ENCODE measurements around the gene CYP2D6. TPM values are rescaled to one million over a fixed set of nuclear protein-coding genes. Genes with fewer than 3 reads are reported as not detected.
A peak's percentile ranks its signal among the peaks of the same experiment; 100 is the strongest.

The CYP2D6 gene
- total RNA-seq, 1 experiment from 2014 or later = 0.55 TPM

DNA sequence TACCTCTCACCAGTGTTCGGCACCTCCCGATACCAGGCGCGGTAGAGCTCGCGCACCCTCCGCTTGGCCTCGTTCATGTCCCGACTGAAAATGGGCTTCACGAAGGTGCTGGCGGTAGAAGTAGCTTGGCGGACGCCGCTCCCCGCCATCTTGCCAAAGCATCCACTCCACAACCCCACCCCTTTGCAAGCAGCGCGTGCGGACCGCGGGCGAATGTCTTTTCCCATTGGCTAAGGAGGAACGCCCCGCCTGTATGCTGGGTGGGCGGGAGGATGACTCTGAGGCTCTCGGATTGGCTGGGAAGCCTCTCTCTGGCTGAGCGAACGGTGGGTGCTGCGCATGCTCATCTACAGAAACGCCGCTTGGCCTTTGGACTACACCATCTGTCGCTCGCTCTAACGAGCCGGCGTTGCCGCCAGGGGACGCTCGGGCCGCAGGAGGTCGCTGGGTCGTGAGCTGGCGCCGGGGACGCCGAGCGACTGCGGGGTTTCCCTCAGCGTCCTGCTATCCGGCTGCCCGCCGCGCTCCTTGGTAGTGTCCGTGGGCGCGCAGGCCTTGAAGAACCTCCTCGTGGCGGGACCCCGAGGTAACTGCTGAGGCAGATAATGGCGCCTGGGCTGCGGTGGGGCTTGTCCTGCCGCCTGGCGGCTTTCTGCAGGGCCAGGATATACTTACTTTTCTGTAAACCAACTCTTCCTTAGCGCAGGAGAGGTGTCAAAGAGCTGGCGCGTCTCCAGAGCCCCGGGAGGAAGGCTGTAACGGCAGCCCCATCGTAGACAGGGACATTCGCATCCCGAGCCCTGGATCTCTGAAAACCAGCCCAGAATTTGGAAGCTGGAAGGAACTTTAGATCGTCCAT lies 39.8 kb downstream of the CYP2D6 start, which contains the start of gene NDUFA6:
Gene NDUFA6 (minus strand): TSS at position 177 of the 859 bp plus-strand sequence. CDS start 28 bp downstream, at position 149.
- TSS peak; percentile 49 for BruUV-seq (replicated peaks)

DNA sequence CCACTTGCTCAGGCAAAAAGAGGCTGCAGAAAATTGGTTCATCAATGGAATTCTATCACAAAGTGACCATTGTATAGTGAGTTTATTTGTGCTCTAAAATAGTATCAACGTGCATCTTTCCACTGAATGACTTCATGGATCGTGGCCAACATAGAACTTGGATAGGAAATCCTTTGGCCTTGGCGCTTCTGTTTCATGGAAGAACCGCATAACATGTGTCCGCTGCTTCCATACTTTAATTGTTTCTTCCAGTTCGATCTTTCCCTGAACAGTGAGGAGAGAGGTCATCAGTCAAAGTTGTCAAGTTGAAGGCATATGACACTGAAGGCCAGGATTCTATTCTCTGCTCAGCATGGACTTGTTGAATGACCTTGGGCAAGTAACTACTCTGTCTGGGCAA lies 44.6 kb downstream of the CYP2D6 start:
- H3K79me2 ChIP-seq (ENCODE audit: low read length) = peaks cover 39% of the 10 kb centered on the region
- intact Hi-C loops (cut with micrococcal nuclease) = no loop called here
- POLR2A ChIA-PET (ENCODE audit: unreplicated experiment) = no interaction called here
- peaks cover 19% of the 10 kb centered on the region for H3K36me3 ChIP-seq (ENCODE audit: low read depth, low read length)
- H3K4me1 ChIP-seq (ENCODE audit: insufficient read depth, low read length) = peaks cover 9% of the 10 kb centered on the region; the same call in 1 of the 2 replicates
- no peak overlapping the region for H3K9ac ChIP-seq (ENCODE audit: low read length)
- CTCF ChIA-PET = no interaction called here
- H3K4me3 ChIP-seq (ENCODE audit: low read length) = no peak overlapping the region
- no peak overlapping the region for H2AFZ ChIP-seq (ENCODE audit: low read length)
- no peaks in the 10 kb centered on the region for H3K9me2 ChIP-seq (replicated peaks; ENCODE audit: low read length)
- H4K20me1 ChIP-seq (ENCODE audit: low read length) = peaks cover 7% of the 10 kb centered on the region; the same call in 1 of the 2 replicates
- no TSS peak for BruUV-seq (replicated peaks)
- no peaks in the 10 kb centered on the region for H3K9me3 ChIP-seq (ENCODE audit: low read length)
- DNase-seq (no peak), ATAC-seq (no peak)
- H3K4me2 ChIP-seq (ENCODE audit: low read length) = no peak overlapping the region
- TF ChIP-seq EZH2 (IDR thresholded peaks at IDR 0.05; ENCODE audit: low read length, unreplicated experiment) = no peak
- TF ChIP-seq, protein P1, sequence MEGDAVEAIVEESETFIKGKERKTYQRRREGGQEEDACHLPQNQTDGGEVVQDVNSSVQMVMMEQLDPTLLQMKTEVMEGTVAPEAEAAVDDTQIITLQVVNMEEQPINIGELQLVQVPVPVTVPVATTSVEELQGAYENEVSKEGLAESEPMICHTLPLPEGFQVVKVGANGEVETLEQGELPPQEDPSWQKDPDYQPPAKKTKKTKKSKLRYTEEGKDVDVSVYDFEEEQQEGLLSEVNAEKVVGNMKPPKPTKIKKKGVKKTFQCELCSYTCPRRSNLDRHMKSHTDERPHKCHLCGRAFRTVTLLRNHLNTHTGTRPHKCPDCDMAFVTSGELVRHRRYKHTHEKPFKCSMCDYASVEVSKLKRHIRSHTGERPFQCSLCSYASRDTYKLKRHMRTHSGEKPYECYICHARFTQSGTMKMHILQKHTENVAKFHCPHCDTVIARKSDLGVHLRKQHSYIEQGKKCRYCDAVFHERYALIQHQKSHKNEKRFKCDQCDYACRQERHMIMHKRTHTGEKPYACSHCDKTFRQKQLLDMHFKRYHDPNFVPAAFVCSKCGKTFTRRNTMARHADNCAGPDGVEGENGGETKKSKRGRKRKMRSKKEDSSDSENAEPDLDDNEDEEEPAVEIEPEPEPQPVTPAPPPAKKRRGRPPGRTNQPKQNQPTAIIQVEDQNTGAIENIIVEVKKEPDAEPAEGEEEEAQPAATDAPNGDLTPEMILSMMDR (conservative IDR thresholded peaks at IDR 0.05; ENCODE audit: low read depth, low read length) = no peak
- no peaks in the 10 kb centered on the region for H3K27me3 ChIP-seq (ENCODE audit: low read length)
- no peak overlapping the region for H3K27ac ChIP-seq (ENCODE audit: low read length)
- H3F3A ChIP-seq (ENCODE audit: low read length, unreplicated experiment) = no peaks in the 10 kb centered on the region

More for the DNA sequence above, 39.8 kb downstream of the CYP2D6 start, which contains the start of gene NDUFA6:
- H3F3A ChIP-seq (ENCODE audit: low read length, unreplicated experiment) = no peaks in the 10 kb centered on the region
- H3K27ac ChIP-seq (ENCODE audit: low read length) = peak within 1 kb of the TSS; percentile 86
- H2AFZ ChIP-seq (ENCODE audit: low read length) = peak within 1 kb of the TSS; percentile 91
- intact Hi-C loops (cut with micrococcal nuclease) = loop anchor here (1.0 to 2.0 kb wide), 3 partner anchors 11 to 354 kb away; no protein-coding TSS in a partner anchor
- H4K20me1 ChIP-seq (ENCODE audit: low read length) = peaks cover 7% of the 10 kb centered on the region; the same call in 1 of the 2 replicates
- TF ChIP-seq EZH2 (IDR thresholded peaks at IDR 0.05; ENCODE audit: low read length, unreplicated experiment) = no peak
- TF ChIP-seq, protein P1 (conservative IDR thresholded peaks at IDR 0.05; ENCODE audit: low read depth, low read length) = peak; percentile 79
- peak; percentile 98 for DNase-seq
- peak; percentile 94 for ATAC-seq
- no peaks in the 10 kb centered on the region for H3K9me3 ChIP-seq (ENCODE audit: low read length)
- peak within 1 kb of the TSS; percentile 80 for H3K4me3 ChIP-seq (ENCODE audit: low read length)
- H3K4me1 ChIP-seq (ENCODE audit: insufficient read depth, low read length) = peaks cover 9% of the 10 kb centered on the region; the same call in 1 of the 2 replicates
- no peaks in the 10 kb centered on the region for H3K27me3 ChIP-seq (ENCODE audit: low read length)
- ChIA-PET POLR2A (ENCODE audit: unreplicated experiment) (interaction anchor here (0.6 kb wide), 1 partner anchor 501 kb away, joined by 3 read pairs; no protein-coding TSS in a partner anchor), CTCF (interaction anchor here (0.9 kb wide), 1 partner anchor 22 kb away, joined by 7 read pairs; no protein-coding TSS in a partner anchor)
- H3K9me2 ChIP-seq (replicated peaks; ENCODE audit: low read length) = no peaks in the 10 kb centered on the region
- peaks cover 33% of the 10 kb centered on the region for H3K79me2 ChIP-seq (ENCODE audit: low read length)
- peak within 1 kb of the TSS; percentile 97 for H3K4me2 ChIP-seq (ENCODE audit: low read length)
- peak within 1 kb of the TSS; percentile 97 for H3K9ac ChIP-seq (ENCODE audit: low read length)
- peaks cover 10% of the 10 kb centered on the region; the same call in 1 of the 2 replicates for H3K36me3 ChIP-seq (ENCODE audit: low read depth, low read length)

DNA sequence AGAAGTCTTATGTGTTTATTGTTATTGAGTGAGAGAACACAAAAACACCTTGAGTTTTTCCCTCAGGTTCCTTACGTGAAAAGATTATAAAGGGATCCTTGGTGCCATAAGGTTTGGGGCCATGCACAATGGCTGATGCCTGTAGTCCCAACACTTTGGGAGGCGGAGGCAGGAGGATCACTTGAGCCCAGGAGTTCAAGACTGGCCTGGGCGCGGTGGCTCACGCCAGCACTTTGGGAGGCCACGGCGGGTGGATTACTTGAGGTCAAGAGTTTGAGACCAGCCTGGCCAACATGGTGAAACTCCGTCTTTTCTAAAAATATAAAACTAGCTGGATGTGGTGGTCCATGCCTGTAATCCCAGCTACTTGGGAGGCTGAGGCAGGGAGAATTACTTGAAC lies 45.7 kb downstream of the CYP2D6 start:
- H3K4me2 ChIP-seq (ENCODE audit: low read length) = no peak overlapping the region
- H3K27ac ChIP-seq (ENCODE audit: low read length) = no peak overlapping the region
- peaks cover 19% of the 10 kb centered on the region for H3K36me3 ChIP-seq (ENCODE audit: low read depth, low read length)
- H3K9me3 ChIP-seq (ENCODE audit: low read length) = no peaks in the 10 kb centered on the region
- ATAC-seq (no peak), DNase-seq (no peak)
- ChIA-PET POLR2A (ENCODE audit: unreplicated experiment) (interaction anchor here (0.6 kb wide), 1 partner anchor 828 kb away, joined by 10 read pairs; no protein-coding TSS in a partner anchor), CTCF (no interaction called here)
- no peak overlapping the region for H3K9ac ChIP-seq (ENCODE audit: low read length)
- H3K9me2 ChIP-seq (replicated peaks; ENCODE audit: low read length) = no peaks in the 10 kb centered on the region
- no peak for TF ChIP-seq EZH2phosphoT487 (IDR thresholded peaks at IDR 0.05; ENCODE audit: borderline replicate concordance, low read length)
- TF ChIP-seq EZH2 (IDR thresholded peaks at IDR 0.05; ENCODE audit: low read length, unreplicated experiment) = no peak
- TF ChIP-seq, protein P1 (conservative IDR thresholded peaks at IDR 0.05; ENCODE audit: low read depth, low read length) = no peak
- no peaks in the 10 kb centered on the region for H3K27me3 ChIP-seq (ENCODE audit: low read length)
- H3K4me1 ChIP-seq (ENCODE audit: insufficient read depth, low read length) = peaks cover 14% of the 10 kb centered on the region
- H3K4me3 ChIP-seq (ENCODE audit: low read length) = no peak overlapping the region
- intact Hi-C loops (cut with micrococcal nuclease) = no loop called here
- no peak overlapping the region for H2AFZ ChIP-seq (ENCODE audit: low read length)
- H3K79me2 ChIP-seq (ENCODE audit: low read length) = peaks cover 44% of the 10 kb centered on the region
- BruUV-seq (replicated peaks) = no TSS peak
- H3F3A ChIP-seq (ENCODE audit: low read length, unreplicated experiment) = no peaks in the 10 kb centered on the region
- peaks cover 7% of the 10 kb centered on the region; the same call in 1 of the 2 replicates for H4K20me1 ChIP-seq (ENCODE audit: low read length)
